SH-SY5Y (cell line): Measurements from ENCODE around the gene ABCA2.

ENCODE experiments used
- GATA2 ChIP-seq: IDR thresholded peaks from 2 replicates; pipeline ENCODE4 v1.6.1; 2011; ENCODE audit warnings: mild to moderate bottlenecking, low read depth, low read length
- GATA3 ChIP-seq: IDR thresholded peaks from 2 replicates; pipeline ENCODE4 v1.6.1; 2011; ENCODE audit warnings: low read depth, mild to moderate bottlenecking, low read length, moderate library complexity

DNA sequence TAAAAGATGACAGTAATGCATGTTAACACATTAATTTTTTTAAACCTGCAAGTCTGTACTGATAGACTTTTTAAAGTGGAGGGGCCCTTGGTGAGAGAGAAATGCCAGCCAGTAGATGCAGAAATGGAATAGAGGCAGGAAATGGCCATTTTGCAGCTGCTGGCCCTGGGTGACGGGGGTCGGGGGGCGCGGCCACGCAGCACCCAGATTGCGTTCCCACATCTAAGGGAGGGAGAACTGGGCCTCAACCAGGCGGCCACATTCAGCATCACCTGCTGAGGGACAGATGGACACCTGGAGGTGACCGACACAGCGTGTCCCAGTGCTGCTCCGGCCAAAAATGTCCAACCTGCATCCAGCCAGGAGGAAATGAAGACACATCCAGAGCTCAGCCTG lies 25.4 kb downstream of the ABCA2 start:
- TF ChIP-seq GATA3: no peak
- no peak for TF ChIP-seq GATA2
